GM18907 (cell line): Measurements from ENCODE around the gene MRM1.
"Not testable (repeated sequence)": the region's sequence is repeated elsewhere in the genome, so short reads cannot be mapped to it uniquely, and the experiment has no call there.

Experiments
- ATAC-seq: cut with Tn5 transposase; IDR thresholded peaks from one replicate; pipeline ENCODE4 v1.9.1; 2021; ENCODE audit warnings: mild to moderate bottlenecking, moderate library complexity; ENCODE audit not compliant: unreplicated experiment

MRM1 gene

DNA sequence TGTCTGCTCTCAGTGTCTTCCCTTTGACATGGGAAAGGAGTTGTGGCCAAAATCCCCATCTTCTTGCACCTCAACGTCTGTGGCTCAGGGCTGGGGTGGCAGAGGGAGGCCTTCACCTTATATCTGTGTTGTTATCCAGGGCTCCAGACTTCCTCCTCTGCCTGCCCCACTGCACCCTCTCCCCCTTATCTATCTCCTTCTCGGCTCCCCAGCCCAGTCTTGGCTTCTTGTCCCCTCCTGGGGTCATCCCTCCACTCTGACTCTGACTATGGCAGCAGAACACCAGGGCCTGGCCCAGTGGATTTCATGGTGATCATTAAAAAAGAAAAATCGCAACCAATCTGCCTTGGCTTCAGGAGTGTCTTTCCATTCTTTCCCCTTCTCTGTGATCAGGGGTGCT is 918 bp upstream of the MRM1 start:
- no peak for ATAC-seq

DNA sequence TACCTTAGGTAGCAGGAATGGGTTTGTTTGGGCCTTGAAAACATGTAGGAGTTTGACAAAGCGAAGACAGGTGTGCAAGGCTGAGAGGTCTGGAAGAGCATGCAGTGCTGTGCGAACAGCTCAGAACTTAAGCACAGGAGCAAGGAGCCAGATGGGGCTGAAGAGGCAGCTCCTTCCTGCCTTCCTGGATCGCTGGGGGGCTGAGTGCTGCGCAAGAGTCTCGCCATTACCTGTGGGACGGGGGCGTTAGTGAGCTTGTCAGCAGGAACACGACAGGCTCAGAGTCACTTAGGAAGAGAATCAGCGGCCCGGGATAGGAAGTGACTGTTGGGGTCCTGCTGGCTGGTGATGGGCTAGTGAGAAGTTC is 464 bp upstream of the MRM1 start:
- no peak for ATAC-seq

DNA sequence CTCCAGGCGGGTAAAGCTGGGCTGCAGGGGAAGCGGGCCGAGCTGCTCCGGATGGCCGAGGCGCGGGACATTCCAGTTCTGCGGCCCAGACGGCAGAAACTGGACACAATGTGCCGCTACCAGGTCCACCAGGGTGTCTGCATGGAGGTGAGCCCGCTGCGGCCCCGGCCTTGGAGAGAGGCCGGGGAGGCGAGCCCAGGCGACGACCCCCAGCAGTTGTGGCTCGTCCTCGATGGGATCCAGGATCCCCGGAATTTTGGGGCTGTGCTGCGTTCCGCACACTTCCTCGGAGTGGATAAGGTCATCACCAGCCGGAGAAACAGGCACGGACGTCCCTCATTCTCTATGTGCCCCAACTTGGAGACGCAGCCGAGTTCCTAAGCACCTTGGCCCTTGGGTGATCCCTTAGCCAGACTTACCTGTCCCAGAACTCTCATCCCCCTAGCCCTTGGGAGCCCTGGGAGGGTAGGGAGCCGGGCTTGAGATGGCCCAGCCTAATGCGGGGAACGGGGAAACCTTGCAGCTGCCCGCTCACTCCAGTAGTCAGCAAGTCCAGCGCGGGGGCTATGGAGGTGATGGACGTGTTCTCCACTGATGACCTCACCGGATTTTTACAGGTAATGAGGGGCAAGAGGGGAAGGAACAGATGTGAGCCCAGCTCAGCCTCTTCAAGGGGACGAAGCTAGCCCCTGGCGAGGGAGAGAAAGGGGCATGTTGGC is 806 bp downstream of the MRM1 start:
- peak; percentile 14 for ATAC-seq

DNA sequence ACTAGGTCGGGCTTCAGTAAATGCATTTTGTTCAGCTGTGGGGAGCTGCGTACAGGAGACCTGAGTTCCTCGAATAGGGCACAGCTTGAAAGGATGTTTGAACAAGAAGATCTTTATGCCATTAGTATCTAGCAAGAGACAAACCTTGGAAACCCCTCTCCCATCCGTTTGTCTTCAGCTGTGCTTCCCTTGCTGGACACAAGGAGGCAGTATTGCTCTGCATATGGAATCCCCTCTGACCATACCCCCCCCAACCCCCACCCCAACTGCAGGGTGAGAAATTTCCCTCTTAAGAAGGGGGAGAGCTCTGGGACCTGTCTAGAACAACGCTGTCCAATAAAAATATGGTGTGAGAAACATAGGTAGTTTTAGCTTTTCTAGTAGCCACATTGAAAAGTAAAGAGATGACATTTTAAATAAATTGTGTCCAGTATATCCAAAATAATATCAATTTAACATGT is 1.6 kb downstream of the MRM1 start:
- ATAC-seq: no peak

DNA sequence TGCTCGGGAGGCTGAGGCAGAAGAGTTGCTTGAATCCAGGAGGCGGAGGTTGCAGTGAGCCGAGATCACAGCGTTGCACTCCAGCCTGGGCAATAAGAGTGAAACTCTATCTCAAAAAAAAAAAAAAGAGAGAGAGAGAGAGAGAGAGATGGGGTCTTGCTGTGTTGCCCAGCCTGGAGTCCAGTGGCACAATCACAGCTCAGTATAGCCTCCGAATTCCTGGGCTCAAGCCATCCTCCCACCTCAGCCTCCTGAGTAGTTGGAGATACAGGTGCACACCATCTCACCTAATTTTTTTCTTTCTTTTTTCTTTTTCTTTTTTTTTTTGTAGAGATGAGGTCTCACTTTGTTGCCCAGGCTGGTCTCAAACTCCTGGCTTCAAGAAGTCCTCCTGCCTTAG is 3.6 kb downstream of the MRM1 start:
- ATAC-seq: not testable (repeated sequence)

DNA sequence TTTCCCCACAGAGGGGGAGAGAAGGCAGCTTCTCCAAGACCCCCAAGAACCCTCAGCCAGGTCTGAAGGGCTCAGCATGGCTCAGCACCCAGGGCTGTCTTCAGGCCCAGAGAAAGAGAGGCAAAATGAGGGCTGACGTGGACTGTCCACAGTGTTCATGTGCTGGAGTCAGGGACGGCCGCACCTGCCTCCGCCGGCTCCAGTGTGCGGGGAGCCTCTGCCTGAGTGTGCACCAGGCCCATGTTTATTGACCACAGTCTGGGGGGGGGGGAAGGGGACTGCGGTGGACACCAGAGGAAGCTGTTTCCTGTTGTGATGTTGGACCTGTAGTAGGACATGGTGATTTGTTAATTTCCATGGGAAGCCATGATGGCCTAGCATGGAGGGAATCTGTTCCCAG is 6.9 kb downstream of the MRM1 start:
- no peak for ATAC-seq

DNA sequence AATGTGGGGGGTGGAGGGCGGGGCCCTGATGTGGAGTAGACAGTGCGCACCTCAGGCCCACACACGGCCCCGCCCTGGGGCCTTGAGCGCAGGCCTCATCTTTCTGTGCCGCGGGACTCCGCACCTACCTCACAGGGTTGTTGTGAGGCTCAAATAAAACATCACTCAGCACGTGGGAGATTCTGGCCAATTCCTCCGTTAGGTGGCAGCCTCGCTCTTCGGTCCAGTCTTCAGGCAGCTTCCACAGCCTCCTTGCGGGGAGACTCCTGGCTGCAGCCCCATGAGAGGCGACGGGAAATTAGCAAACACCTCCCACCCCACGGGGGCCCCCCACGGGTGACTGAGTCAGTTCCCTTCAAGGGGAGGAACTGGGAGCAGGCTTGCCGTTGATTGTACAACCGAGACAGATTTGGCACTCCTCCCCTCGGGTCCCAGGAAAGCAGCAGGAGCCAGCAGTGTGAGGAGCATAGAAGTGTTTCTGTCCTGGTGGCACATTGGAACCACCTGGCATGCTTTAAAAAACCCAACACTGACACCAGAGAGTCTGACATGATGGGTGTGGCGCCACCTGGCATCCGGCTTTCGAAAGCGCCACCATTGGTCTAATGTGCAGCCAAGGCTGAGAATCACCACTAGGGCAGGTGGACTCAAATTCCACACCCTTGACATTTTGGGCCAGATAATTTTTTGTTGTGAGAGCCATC is 7.6 kb downstream of the MRM1 start:
- no peak for ATAC-seq

DNA sequence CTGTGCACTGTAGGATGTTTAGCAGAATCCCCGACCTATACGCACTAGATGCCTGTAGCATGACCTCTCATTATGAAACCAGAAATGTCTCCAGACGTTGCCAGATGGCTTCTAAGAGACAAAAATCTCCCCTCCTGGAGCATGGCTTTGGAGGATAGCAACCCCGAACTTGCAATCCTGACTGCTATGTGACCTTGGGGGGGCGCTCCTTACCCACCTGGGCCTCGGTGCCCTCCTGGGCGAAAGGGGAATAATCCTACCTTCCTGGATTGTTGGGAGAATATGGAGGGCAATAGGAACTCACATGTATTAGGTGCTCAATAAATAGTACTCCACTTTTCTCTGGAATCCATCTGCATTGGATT is 8.1 kb downstream of the MRM1 start:
- ATAC-seq: no peak

DNA sequence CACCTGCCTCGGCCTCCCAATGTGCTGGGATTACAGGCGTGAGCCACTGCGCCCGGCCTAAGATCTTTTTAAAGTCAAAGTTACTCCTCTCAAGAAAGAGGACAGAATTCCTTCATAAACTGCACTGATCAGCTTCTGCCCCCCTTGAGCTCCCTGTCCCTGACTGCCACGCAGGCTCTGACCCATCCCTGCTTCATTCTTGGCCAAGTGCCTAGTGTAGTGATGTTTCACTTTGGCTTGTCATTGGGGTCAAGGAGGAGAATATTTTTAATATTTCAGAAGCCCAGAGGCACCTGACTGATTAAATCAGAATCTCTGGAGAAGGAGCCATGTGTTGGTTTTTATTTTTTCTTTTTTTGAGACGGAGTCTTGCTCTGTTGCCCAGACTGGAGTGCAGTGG is 9.1 kb downstream of the MRM1 start:
- no peak for ATAC-seq

DNA sequence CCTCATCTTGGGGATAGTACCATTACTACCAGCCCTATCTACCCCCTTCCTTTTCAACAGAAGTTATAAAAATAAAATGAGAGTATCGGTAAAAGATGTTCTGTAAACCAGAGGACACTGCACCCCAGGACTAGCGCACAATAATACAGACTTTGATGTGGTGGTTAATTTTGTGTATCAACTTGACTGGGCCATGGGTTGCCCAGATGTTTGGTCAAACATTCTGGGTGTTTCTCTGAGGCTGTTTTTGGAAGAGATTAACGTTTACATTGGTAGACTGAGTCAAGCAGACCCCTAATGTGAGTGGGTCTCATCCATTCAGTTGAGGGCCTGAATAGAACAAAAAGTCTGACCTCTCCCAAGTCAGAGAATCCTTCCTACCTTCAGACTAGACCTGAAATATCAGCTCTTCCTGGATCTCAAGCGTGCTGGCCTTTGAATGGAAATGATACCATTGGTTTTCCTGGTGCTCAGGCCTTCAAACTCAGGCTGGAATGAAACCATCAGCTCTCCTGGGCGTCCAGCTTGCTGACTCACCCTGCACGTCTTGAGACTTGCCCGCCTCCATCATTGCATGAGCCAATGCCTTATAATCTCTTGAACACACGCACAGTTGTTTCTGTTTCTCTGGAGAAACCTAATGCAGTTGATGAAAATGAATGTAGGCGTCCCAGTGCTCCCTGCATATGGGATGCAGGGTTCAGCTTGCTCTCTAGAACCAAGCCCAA is 10.1 kb downstream of the MRM1 start:
- no peak for ATAC-seq

DNA sequence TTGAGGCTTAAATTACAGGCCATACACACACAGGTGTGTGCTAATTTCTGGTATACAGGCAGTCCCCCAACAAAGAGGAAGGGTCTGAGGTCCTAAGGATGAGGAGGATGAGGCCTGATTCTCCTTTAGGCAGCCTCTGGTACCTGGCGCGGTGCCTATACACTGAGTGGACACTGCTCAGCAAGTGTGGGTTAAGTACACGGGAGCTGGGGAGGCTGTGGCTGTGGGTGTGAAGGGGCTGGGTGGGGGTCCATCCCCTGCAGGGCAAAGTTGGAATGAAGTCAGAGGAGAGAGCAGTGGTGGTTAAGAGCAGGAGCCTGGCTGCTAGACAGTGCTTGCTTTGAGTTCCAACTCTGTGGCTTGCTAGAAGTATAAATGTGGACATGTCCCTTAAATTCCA is 10.9 kb downstream of the MRM1 start:
- no peak for ATAC-seq

DNA sequence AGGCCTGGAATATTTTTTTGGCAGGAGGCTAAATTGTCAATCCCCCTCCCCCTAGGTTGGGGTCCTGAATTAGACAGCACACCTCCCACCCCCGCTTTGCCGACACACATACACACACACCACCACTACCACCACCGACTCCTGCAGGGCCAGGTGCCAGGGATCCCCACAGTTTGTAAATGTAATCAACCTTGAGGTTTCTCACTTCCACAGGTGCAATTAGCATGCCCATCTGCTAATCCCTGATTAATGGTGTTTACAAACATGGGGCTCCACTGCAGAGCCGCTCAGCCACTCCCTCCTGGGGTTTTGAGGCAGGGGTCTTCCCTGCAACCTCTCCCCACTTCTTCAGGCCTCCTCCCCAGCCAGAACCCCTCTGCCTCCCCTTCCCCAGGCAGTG is 11.8 kb downstream of the MRM1 start:
- no peak for ATAC-seq

DNA sequence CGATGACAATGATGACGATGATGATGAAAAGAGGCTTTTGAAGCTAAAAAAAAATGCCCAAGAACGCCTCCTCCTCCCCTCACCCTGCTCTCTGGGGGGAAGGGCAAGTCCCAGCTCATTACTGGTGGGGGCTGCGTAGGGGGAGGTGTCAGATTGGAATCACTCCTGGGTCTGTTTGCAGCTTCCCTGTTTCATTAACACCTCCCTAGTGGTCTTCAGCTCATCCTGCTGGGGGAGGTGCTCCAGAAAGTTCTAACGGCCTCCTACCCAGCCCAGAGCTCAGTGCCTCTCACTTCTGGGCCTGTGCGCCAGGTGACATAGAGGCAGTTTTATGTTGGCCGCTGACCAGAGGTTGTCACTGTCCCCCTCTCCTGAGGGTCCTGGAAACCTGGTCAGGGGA is 12.7 kb downstream of the MRM1 start:
- ATAC-seq: no peak

DNA sequence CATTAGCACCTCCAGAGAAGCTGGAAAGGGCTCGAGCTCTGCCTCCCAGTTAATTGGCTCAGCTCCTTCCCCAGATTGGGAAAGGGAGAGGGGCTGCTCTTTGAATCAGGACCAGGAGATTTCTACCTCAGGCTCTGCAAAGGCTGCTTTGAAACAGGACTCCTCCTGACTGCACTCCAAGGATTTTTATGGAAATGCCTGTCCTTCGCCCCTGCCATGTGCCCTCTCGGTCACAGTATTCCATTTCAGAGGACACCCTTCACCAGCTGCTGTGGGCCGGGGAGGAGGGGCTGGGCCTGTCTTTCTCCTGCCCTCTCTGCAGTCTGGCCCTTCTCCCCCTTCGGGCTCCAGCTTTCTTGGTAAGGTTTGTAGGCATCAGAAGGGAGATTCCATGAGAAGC is 13.6 kb downstream of the MRM1 start:
- ATAC-seq: no peak

DNA sequence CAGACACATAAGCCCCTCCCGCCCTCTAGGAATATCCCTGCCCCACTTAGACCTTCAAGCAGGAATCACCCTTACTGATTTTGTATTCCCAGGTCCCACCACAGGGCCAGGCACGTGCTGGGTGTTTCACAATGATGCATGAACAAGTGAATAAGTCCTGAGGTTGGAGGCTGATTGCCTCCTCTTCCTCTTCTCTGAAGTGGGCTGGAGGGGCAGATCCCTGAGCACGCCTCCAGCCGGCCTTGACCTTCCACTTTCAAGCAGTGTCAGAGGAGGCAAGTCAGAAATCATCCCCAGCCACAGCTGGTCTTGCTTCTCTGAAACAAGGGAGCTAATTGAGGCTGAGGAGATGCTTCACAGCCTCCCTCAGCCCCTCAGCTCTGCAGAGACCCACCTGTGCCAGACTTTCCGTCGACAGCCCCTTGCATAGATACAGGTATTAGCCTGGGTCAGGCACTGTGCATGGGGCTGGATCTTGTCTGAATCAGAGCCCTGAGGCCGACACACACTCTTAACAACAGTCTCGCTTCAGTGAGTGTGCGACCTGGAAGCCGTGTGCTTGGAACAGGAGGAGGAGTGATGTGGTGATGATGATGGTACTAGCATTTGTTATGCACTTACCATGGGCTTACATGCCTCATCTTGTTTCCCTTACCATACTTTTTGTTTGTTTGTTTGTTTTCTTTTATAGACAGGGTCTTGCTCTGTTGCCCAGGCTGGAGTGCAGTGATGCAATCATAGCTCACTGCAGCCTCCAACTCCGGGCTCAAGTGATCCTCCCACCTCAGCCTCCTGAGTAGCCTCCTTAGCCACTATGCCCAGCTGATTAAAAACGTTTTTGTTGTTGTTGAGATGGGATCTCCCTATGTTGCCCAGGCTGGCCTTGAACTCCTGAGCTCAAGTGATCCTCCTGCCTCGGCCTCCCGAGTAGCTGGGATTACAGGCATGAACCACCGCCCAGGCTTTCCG is 15.0 kb downstream of the MRM1 start:
- ATAC-seq: no peak

DNA sequence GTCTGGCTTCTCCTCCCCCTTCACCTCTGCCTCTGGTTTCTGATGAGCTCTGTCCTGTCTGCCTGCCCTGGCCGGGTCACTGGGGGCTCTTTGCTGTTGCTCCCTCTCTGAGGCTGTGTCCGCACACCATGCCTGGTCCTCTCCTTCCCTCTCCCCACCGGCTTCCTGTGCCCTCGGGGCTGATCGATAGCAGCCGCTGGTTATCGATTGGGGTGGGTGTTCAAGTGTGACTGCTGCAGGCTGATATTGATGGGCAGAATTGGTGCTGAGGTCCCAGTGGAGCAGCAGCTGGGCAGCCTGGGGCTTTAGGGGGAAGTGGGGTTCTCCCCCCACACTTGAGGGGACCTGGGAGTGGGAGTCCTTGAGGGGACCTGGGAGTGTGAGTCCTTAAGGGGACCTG is 16.4 kb downstream of the MRM1 start:
- no peak for ATAC-seq

DNA sequence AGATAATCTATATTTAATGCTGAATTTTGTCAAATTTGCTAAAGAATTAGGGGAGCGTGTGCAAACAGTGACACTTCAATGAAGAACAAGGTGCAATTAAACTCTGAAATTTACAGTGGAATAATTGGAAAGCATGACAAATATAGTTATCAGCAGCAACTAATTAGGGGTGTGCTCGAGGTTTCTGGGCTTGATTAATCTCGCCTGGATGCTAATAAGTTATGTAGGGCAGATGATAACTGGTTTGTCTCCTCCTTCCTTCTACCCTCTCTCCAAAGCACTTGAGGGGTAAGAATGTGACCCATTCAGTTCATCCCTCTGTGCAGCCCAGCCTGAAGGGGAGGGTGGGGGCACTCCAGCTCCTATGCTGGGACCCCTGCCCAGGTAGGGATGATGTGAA is 21.9 kb downstream of the MRM1 start:
- no peak for ATAC-seq

DNA sequence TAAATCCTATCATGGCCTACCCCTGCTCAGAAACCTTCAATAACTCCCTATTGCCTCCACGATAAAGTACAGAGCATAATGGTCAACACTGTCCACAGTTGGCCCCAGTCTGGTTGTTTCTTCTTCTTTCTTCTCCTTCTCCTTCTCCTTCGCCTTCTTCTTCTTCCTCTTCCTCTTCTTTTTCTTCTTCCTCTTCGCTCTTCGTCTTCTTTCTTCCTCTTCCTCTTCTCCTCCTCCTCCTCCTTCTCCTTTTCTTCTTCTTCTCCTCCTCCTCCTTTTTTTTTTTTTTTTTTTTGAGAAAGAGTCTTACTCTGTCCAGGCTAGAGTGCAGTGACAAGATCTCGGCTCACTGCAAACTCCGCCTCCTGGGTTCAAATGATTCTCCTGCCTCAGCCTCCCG is 23.8 kb downstream of the MRM1 start:
- no peak for ATAC-seq

DNA sequence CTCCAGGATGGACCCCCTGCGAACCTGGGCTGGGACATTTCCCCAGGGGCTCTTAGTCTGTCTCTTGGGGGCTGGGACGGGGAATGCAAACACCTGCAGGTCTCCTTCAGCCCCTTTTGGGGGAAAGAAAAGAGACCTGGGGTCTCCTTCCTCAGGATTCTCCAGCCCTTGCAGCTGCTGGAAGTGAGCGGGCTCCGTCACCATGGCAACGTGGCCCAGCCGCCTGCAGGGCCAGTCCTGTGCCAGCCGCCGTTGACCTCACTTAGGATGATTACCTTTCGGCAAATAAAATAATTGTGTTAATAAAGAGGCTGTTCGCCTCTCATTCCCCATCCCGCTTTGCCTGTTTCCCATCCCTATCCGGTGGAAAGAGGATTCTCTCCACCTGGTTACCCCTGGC is 25.7 kb downstream of the MRM1 start:
- ATAC-seq: no peak

DNA sequence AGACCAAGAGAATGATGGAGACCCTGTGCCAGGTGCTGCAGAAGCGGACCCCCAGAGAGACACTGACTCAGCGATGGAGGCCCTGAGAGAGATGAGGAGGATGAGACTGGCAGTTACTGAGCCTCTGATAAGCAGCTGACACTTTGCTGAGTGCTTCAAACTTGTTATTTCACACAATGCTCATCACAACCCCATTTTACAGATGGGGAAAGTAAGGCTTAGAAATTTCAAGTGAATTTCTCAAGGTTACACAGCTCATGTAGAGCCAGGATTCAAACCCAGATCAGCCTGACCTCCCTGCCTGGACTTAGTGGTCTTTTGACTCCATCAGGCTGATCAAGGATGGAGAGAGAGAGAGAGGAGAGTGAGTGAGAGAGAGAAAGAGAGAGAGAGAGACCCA is 27.2 kb downstream of the MRM1 start:
- ATAC-seq: no peak

DNA sequence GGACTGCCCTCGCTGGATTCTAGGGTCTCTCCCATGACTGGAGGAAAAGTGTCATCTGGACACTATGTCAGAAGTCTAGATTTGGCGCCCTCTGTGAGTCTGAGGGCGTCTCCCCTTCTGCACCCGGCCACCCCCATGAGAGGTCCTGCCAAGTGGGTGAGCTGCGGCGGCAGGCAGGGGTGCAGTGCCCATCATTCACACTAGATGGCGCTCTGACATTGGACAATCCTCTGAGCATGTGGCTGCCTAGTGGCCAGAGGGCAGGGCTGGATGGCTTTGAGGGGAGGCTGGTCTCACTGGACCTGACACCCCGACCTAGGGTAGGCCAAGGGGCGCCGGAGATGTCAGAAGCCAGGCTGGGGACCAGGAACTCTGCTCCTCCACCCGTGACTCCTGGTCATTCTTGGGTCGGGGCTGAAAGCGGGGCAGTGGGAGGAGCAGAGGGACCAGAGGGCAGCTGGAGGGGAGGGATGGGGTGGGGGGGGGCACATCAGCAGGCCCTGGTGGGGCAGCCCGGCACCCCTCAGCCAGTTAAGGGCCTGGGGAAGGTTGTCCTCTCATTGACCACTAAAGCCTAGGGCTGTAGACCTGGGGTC is 28.0 kb downstream of the MRM1 start:
- ATAC-seq: no peak
